Fibroblast of the aortic adventitia (primary cell): ENCODE results near the gene NRG2. TPM values are rescaled to one million over a fixed set of nuclear protein-coding genes. Genes with fewer than 3 reads are reported as not detected.

ENCODE experiments used
- DNase-seq: peaks from one replicate; pipeline ENCODE4 v3.0.0-alpha.2; 2010; ENCODE audit warnings: low read depth
- H3K4me3 ChIP-seq: 2 replicates; pipeline ENCODE4 v1.5.1; 2011; ENCODE audit warnings: low read depth, mild to moderate bottlenecking, control low read depth, low read length, moderate library complexity
- CTCF ChIP-seq: IDR thresholded peaks from 2 replicates; pipeline ENCODE4 v1.5.1; 2011; ENCODE audit warnings: mild to moderate bottlenecking, low read length, control low read depth, inconsistent platforms; ENCODE audit not compliant: insufficient read depth
- total RNA-seq: library from RNA; depleted of rRNA; stranded (reverse); fragments of >200 nt; gene quantifications from 2 replicates; pipeline ENCODE4 v1.2.3, GENCODE V29; 2012; ENCODE audit warnings: low replicate concordance

Gene NRG2
- total RNA-seq, 1 donor: 0.36 TPM

- no peak for DNase-seq
- no peak for TF ChIP-seq CTCF
- no peak overlapping the region for H3K4me3 ChIP-seq
These were observed 204.5 kb downstream of the NRG2 start for GRCh38 chr5:139838381-139839197.

- DNase-seq: no peak
- H3K4me3 ChIP-seq: no peak overlapping the region
- TF ChIP-seq CTCF: no peak
These were observed 205.3 kb downstream of the NRG2 start for GRCh38 chr5:139837711-139838380.

GRCh38 chr5:139836469-139837208 is 206.5 kb downstream of the NRG2 start:
- H3K4me3 ChIP-seq: no peak overlapping the region
- no peak for DNase-seq
- TF ChIP-seq CTCF: no peak

- no peak for TF ChIP-seq CTCF
- H3K4me3 ChIP-seq: no peak overlapping the region
- no peak for DNase-seq
These were observed 207.4 kb downstream of the NRG2 start for GRCh38 chr5:139835656-139836055.

- no peak overlapping the region for H3K4me3 ChIP-seq
- TF ChIP-seq CTCF: no peak
- DNase-seq: no peak
These were observed 209.6 kb downstream of the NRG2 start for GRCh38 chr5:139833525-139833924.

GRCh38 chr5:139831624-139832023 is 211.5 kb downstream of the NRG2 start:
- no peak for DNase-seq
- no peak overlapping the region for H3K4me3 ChIP-seq
- TF ChIP-seq CTCF: no peak
